Measurements from ENCODE around the gene REPS1. TPM values are rescaled to one million over a fixed set of nuclear protein-coding genes. Genes with fewer than 3 reads are reported as not detected.
A peak's percentile ranks its signal among the peaks of the same experiment; 100 is the strongest.

The REPS1 gene
- total and polyA plus RNA-seq, 11 donors: 16.3 to 65.8 (median 38.3) TPM

DNA sequence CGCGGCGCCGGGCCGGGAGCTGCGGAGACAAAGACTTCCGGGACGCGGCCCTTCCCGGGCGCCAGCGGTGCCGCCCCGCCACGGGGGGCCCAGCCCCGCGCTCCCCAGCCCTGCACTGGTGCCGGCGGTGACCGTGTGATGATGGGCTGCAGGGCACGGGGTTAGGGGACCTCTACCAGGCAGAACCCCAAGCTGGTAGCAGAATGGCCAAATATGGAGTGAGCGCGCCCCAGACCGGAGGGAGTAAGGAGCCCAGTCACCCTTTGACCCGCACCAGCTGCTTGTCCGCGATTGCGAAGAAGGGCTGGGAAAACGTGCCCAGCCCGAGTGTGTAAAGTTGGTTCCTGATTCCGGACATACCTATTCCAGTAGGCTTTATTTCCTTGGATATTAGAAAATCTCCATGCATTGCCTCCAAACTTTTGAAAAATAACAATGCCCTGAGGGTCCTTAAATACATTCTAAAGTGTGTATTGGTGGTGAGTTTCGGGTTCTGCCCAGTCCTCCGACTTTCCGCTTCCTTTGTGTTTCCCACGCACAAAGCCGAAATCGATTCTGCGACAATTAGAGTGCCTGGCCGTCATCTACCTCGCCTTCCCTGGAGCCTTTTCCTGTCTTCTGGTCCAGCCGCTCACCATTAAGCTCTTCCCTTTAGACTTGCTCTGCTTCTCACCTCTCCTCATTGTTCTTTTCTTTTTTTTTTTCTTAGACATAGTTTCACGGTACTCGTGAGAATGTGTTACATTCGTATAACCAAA, 41.6 kb upstream of the REPS1 start:
- intact Hi-C loops (cut with DNase I): loop anchor here in 1 of 10 donors (5.0 to 10.0 kb wide), 2 partner anchors 78 to 325 kb away; no protein-coding TSS in a partner anchor
- 6 to 19% (median 8%) methylated on average over 23 to 44 of the region's 44 CpGs for WGBS, 4 donors

DNA sequence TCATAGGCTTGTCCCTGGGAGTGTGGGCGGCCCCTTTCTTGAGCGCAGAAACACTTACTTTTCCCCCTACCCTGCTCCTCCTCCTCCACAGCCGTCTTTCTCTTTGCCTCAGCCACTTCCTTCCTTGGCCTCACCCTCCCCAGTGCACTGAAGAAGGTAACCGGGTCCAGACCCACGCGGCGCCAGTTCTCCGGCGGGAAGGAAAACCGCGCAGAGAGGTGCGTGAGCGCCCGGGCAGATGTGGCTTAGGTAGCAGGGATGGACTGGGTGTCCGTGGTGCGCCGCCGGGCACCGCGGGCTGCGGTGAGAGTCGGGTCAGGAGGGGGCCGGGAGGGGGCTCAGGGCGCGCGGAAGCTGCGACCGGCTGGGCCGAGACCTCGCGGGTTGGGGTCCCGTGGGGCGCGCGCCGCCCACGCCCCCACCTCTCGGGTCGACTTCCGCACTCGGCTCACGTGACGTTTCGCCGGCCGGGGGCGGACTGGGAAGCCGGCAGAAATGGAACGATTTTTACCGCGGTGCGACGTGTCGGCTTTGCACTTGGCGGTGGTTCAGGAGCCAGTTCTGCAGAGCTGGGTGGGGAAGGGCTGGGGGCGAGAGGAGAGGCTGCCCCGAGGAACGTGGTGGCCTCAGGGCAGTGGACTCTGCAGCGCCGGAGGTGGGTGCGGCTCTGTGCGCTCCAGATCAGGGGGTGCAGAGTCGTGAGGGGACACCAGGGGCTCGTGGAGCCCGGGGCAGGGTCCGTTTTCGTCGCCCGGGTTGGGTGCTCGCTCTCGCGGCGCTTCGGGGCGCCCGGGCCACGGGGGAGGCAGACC, 40.8 kb upstream of the REPS1 start, which contains the start of gene ABRACL:
Gene ABRACL (plus strand): TSS at position 88 of the 812 bp plus-strand sequence. CDS start 5,416 bp downstream, outside the sequence.
- H3K27ac ChIP-seq: peak within 1 kb of the TSS; percentile 11 to 97 (median 88)
- H3K9me3 ChIP-seq: no peaks in the 10 kb centered on the region
- TF ChIP-seq CTCF (IDR thresholded peaks at IDR 0.05): no peak
- TF ChIP-seq POLR2A (IDR thresholded peaks at IDR 0.05): no peak
- WGBS, 4 donors: 0% methylated on average over 39 to 77 of the region's 77 CpGs
- H3K27me3 ChIP-seq: no peaks in the 10 kb centered on the region
- intact Hi-C loops (cut with DNase I): loop anchor here in 1 of 10 donors (5.0 kb wide), 1 partner anchor 78 kb away; no protein-coding TSS in a partner anchor
- peaks cover 0 to 46% (median 10%) of the 10 kb centered on the region in 12 donors for H3K4me1 ChIP-seq
- peak; percentile 47 to 79 (median 76) for ATAC-seq
- peak; percentile 58 to 78 (median 66) for DNase-seq
- H3K36me3 ChIP-seq: no peaks in the 10 kb centered on the region
- peak within 1 kb of the TSS; percentile 68 to 98 (median 93) for H3K4me3 ChIP-seq

More for the DNA sequence above, 41.6 kb upstream of the REPS1 start:
- TF ChIP-seq CTCF (IDR thresholded peaks at IDR 0.05) (no peak), POLR2A (IDR thresholded peaks at IDR 0.05) (no peak)
- H3K4me3 ChIP-seq: peak overlapping the region; percentile 68 to 98 (median 93)
- no peaks in the 10 kb centered on the region for H3K27me3 ChIP-seq
- peak overlapping the region; percentile 11 to 97 (median 88) for H3K27ac ChIP-seq
- peaks cover 0 to 46% (median 10%) of the 10 kb centered on the region in 12 donors for H3K4me1 ChIP-seq
- ATAC-seq (peak; percentile 24 to 71 (median 56)), DNase-seq (peak; percentile 61 to 85 (median 68))
- no peaks in the 10 kb centered on the region for H3K9me3 ChIP-seq
- H3K36me3 ChIP-seq: peaks cover 0 to 8% (median 0%) of the 10 kb centered on the region in 9 donors

DNA sequence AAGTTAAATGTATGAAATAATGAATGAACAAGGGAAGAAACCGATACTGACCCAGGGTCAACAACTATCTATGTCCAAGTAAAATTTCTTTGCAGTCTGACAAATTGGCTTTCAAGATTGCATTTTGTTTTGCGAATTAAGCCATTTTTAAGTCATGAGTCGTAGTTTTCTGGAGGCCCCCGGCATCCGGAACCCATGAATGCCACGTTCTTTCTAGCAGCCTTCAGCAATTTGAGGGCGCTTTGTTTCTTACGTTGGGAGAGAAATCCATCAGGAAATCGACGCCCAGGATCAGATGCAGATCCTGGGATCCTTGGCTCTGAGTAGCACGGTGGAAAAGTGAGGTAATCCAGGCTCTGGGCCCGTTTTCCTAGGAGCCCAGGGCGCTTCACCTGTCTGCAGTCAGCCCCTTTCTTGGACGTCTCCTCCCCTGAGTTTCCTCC, 40.2 kb upstream of the REPS1 start:
- no peaks in the 10 kb centered on the region for H3K27me3 ChIP-seq
- ATAC-seq: no peak
- H3K4me1 ChIP-seq: peaks cover 0 to 42% (median 10%) of the 10 kb centered on the region in 12 donors
- 2 to 6% (median 4%) methylated on average over 14 of the region's 14 CpGs for WGBS, 4 donors
- peak overlapping the region; percentile 68 to 98 (median 93) for H3K4me3 ChIP-seq
- TF ChIP-seq CTCF (IDR thresholded peaks at IDR 0.05) (no peak), POLR2A (IDR thresholded peaks at IDR 0.05) (no peak)
- no peak for DNase-seq
- H3K36me3 ChIP-seq: no peaks in the 10 kb centered on the region
- H3K27ac ChIP-seq: peak overlapping the region; percentile 11 to 97 (median 88)
- H3K9me3 ChIP-seq: no peaks in the 10 kb centered on the region
- intact Hi-C loops (cut with DNase I): loop anchor here in 1 of 10 donors (5.0 kb wide), 1 partner anchor 79 kb away; no protein-coding TSS in a partner anchor
